Hematopoietic multipotent progenitor cell treated with erythropoietin and hydrocortisone succinate and interleukin-3 and kit ligand, for 6 days (in vitro differentiated cells): ENCODE results near the gene PDZRN3.

ENCODE experiments used
- DNase-seq: peaks from one replicate; pipeline ENCODE4 v3.0.0-alpha.2; 2015

Gene PDZRN3

DNA sequence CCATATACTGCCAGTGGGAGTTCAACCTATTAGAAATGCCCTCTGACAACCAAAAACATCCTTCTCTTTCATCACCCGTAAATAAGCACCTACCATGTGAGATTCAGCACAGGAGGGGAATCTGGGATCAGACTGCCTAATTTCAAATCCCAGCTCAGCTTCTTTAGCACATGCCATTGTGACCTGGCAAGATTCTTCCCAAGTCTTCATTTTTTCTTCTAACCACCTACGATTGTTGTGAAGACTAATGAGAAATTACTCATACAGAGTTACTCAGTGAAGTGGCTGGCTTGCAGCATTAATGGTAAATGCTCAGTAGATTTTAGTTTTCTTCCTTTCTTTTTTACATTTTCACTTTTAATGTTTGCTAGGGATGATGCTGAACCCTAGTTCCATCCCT, 176.7 kb downstream of the PDZRN3 start:
- no peak for DNase-seq

DNA sequence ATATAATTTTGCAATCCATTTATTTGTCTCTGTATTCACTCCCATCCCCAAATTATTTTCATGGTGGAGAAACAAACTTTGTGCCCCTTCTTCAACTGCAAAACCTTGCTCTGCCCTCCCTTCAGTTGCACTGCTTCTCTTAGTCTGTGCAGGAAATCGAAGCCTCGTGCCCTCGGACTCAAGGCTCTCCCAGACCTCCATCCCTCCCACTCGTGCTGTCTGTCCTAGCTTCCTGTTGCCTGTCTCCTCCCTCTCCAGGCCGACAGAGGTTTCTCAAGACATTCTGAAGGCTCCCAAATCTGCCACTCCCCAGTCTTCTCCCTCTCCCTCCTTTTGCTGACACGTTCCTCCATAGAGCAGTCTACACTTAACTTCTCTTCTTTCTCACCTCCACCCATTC, 177.6 kb downstream of the PDZRN3 start:
- no peak for DNase-seq

DNA sequence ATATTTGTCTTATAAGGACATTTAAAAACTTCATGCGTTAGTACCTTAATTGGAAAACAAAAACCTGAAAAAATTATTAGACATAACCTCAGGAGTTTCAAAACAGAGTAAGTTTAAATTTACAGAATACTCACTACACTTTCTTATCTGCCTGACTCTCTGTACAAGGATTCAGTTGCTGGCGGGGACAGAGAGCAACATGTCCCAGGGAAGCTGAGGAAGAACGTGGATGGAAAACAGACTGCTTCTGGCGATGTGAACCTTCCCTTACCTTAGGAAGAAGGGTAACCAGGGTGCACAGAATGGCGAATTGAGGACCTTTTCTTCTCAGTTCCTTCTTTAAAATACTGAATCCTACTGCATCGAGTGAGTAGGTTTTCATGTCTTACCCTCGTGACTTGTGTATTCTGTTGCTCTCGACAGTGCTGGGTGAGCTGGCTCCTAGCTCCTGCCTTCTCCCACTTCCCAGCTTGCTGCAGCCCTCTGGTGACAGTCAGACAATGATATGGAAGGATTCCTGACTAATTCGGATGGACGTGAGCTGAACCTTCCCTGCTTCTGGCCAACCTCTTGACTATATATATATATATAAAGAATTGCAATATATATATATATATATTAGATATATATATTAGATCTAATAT, 178.2 kb downstream of the PDZRN3 start:
- DNase-seq = no peak

DNA sequence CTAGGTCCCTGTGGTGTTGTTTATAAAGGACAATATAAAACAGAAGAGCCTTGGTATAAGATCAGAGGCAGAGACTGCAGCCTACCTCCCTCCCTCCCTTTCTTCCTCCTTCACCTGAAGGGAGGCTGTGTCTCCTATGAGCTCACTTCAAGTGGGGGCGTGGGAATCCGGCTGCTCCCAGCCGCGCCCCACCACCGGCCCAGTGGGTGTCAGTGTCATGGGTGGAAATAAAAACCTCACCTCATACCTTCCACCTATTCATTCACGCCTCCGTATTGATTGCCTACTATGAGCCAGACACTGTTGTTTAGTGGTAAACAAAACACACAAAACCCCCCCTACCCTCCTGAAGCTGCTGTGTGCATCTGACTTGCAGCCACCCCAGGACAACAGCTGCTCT, 181.9 kb downstream of the PDZRN3 start:
- no peak for DNase-seq

DNA sequence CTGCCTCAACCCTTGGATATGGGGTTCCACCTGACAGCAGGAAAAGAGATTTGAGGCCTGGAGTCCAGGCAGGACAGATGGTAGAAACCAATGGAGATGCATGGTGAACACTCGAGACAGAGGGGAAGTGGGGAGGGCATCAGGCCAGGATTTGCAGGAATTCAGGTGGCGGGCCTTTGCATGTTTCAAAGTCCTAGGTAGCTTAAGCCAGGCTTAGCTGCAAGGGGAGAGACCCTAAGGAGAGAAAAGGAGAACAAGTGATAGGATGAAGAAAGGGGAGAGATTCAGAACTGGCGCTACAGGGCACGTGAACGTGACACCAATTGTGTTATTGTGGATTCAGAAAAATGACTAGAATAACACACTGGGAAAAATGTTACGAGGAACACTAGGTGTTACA, 182.6 kb downstream of the PDZRN3 start:
- no peak for DNase-seq

DNA sequence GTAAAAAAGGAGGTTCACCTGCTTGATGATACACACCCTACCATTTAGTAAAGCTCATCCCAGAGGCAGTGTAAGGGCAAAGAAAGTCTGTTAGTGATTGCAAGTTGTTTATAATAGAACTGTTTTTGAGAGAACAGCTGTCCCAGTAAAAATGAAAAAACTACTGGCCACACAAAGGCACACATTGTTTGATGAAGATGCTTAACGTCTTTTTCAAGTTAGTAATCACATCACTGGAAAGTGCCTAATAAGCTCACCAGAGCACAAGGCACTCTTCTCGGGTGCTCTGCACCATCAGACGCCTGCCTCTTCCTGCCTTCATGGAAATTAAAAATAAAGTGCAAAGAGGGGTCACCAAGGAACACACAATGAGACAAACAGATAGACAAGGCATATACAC, 186.9 kb downstream of the PDZRN3 start:
- DNase-seq = no peak

DNA sequence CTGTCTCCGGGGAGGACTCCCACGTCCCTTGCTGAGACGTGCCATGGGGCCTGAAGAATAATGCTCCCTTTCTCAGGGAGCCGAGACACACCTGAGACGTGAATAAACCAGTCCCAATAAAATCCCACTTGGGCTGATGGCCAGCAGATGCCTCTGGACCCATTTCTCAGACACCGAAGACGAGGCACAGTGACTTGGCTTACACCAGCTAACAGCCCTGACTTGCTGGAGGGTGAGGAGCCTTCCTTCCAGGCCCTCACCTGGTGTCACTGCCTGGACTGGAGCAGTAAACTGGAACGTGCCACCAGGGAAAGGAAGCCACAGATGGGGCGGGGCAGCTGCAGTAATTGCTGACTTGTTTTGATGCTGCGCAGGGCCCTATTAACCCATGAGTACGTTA, 189.7 kb downstream of the PDZRN3 start:
- DNase-seq = no peak

DNA sequence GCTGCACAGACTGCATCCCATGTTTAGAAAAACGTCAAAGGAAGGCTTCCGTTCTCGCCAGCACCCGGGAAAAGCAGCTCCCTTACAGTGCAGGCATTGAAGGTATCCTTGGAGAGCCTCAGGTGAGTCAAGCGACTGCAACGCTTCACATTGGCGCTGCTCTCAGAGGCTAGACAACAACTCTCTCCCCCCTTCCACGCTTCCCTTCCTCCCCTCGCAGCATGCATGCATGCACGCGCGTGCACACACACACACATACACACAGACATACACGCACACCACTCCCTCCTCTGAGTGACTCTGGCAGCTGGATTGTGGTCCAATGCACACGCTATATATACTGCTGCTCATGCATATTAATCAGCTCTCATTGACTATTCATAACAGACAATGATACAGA, 191.1 kb downstream of the PDZRN3 start:
- DNase-seq = no peak

DNA sequence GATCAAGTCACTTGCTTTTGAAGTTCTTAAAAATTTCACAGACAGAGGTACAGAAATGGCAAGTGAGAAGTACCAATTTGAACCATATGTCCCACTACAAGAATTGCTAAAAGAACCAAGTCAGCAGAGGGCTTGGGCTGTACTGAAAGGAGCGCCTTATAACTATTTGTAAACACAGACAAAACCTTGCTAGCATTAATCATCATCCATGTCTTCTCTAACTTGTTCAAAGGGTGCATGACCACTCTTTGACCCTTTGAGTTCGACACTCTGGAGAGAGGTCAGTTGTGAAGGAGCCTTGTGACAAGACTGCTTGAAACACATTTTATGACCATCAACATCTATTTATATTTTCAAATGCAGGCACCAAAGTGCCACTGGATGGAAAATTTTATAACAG, 191.7 kb downstream of the PDZRN3 start:
- no peak for DNase-seq

DNA sequence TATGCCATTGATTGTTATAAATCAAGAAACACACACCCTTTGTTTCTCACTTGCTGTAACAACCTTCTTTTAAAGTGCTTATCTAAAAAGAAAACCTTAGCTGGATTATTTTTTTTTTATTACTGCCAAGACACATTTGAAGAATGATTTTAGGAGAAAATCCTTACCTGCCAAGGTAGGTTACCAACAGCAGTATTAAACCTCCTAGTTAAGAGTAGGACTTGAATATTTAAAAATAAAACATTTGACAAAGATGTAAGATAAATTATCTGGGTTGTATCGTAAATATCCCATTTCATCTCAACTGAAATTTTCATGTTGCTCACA, 192.1 kb downstream of the PDZRN3 start:
- no peak for DNase-seq

DNA sequence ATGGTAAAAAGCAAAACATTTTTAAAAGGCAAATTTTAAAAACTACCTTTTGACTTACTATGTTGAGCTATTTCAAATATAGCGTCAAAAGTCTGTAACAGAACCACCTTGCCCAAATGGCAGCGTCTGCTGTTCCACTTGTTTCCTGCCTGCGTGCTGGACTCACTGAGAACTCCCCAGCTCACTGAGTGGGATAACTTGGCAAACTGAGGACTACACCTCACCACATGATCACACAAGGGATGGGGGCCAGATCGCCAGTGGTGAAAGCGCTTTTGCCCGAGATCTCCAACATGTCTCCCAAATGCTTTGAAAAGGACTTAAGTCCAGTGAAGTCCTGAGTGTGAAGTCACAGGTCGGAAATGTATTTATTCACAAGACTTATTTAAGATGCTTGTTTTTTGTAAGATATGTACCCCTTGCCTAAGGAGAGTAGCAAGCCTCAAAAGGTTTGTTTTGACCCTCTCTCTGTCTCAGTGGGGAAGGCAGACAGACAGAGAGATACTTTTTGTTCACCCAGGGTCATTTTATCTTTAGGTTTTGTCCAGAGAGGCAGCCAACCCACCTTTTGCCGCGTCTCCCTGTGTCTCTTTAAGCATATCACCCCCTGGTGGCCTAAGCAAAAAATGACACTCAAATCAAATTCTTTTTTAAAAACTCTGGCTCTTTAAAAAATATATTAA, 192.6 kb downstream of the PDZRN3 start:
- peak; percentile 77 for DNase-seq

DNA sequence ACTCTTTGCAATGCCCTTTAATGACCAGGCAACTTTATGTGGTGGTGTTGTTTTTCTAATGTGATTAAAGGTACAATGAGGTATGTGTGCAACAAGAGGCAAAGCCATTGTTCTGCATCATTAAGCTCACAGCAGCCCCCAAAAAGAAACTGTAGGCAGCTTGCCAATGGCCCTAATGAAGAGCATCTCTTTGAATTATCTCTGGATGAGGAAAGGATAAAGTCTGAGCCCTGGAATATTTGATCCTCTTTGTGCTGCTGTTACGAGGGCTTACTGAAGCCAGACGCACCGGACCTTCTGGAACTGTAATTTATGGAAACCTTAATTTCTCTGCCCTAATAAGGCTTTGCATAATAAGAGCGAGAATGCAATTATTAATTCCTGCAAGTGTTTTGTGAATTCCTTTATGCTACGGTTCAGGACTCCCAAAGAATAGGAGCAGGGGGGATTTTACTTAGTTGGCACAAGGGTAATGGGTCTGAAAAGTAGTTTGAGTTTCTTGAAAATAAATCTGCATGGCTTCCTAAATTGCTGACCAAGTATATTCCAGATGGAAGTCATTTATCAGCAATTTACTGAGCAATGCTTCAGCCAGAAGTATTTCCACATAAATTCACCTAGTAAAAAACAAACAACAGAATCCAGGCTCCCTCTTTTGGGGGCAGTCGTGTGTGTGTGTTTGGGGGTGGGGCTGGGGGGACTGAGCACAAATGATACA, 193.4 kb downstream of the PDZRN3 start:
- DNase-seq = no peak

DNA sequence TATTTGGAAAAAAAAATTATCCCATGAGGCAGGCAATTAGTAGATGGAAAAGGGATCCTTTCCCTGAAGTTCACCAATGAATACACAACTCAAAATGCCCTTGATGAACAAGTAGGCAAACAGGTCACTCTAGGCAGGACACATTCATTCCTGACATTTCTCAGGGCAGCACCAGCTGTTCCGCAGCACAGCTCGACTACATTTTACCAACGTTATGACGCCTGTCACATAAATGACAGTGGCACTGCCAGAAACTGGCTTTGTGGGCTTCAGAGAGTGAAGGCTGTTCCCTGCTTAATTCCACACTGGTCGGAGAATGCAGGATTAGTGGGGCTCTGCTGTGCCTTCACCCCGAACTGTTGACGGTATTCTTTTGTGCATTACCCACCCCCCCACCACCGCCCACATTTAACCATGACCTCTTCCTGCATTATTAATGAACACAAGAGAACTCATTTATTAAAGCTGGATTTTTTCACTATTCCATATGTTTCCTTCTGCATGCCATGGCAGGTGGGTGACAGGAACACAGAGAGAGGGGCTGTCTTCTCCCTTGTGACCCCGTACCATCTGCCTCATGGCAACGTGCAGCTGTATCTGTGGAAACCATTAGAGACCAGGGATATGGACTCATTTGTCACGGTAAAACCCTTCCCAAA, 197.6 kb downstream of the PDZRN3 start:
- no peak for DNase-seq

DNA sequence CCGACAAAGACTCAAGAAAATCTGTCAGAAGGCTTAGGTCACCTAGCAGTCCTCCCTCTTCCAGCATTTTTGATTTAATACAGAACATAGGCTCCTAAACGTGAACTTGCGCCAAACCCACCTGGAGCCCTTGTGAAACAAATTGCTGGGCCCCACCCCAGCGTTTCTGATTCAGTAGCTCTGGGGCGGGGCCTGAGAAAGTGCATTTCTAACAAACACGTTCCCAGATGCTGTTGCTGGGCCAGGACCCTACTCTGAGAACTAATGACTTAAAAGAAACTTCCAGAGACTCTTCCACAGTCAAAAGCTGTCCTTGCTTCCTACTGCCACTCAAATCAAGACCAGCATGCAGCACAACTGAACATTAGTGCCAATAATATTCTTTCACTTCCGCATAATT, 198.1 kb downstream of the PDZRN3 start:
- DNase-seq = no peak

DNA sequence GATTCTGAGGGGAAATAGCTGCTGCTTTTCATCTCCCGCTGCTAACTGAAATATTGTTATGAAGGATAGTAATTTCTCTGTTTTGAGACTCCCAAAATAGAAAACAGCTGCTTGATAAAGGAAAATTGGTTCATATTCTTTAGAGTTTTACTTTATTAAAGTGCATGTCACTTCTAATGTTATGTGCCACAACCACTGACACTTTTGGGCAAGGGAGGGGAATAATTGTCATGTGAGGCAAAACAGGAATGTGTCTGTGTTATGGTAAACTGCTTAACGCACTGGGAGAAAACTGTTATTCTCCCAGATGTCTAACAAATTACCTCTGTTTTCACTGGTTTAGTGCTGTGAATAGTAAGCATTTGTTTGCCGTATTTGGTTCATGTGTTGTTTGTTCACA, 201.6 kb downstream of the PDZRN3 start:
- DNase-seq = no peak

DNA sequence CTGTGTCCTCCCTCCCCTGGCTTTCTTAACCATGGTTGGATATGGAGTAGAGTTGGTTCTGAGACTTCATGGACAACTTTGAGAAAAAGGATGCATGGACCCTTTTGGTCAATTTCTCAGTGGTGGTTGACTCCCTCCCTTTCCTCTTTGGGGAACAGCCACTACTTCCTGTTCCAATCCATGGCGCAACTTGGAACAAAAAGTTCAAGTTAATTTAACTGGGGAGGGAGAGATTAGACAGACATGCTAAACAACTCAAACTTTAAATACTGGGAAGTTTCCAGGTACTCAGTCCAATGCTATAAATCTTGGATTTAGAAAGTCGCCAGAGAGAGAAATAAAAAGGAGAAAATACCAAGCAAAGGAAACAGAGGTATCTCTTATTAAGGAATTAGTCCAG, 202.2 kb downstream of the PDZRN3 start:
- no peak for DNase-seq

DNA sequence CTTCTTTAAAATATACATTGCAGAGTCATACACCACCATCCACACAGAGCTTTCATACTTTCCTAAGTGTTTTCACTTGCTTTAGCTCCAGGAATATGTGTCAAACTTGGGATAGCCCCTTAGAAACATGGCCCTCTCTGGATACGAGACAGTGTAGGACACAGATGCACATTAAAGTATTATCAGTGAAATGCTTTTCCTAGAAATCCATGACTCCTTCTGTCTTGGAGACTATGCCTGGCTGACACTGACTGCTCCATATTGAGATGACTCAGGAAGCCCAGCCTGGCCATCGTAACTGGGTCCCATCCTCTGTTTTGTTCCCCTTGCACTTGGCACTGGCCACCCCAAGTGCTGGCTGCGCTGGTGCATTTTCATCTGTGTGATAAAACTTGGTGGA, 204.8 kb downstream of the PDZRN3 start:
- no peak for DNase-seq

DNA sequence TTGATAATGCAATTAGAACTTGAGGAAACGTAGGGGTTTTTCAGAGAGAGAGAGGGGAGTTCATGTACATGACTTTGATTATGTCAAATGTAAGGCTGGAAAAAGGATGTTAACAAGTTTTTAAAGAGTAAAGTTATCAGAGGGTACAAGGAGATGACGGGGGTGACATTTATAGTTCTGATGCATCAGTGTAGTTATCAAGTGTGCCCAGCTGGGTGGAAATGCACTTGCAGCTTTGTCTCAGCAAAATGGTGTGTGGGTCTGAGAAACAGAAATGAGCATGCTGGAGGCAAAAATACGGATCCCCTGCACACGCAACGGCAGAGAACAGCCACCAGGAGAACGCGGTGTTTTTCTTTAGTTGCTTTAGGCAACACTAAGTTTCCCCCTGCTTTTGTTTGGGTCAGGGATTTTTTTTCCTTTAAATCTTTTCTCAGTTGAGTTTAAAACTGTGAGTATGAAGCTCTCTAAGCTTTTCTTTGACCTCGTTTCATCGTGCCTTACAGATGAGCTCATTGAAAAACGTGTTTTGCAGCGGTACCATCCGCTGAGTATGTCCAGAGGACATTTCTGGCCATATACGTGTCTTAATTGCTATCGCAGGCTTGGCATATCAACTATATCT, 205.4 kb downstream of the PDZRN3 start:
- no peak for DNase-seq

DNA sequence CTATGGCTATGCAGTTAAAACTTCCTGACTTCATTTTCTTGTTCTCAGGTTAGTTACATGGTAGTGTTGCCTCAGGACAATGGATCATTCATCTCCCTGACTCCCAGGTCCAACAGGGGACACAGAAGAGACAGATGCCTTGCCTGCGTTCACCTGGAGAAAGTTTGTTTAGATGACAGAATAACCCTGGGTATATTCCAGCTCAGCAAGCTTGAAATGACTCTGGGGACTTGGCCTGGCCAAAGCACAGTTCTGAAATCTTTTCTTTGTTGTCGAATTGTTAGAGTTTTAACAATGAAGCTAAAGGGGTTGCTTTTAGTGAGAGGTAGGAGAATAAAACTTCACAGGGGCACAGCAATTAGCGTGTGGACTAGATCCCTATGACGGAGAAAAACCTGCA, 206.1 kb downstream of the PDZRN3 start:
- no peak for DNase-seq

DNA sequence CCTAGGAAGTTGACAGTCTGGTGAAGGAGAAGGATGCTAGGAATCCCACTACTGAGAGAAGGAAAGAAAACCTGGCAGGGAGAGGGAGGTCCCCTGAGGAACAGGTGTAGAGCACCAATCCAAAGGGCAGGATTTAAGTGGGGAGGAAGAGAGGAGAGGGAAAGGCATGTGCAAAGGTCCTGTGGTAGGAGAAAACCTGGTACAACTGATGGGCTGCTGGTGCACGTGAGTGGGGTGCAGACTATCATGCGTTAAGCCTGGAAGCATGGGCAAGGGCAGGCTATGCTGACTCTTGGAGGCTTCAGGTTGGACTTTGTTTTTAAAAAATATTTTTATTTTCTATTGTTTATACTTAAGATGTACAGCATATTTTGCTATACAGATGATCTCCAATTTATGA, 209.6 kb downstream of the PDZRN3 start:
- no peak for DNase-seq

DNA sequence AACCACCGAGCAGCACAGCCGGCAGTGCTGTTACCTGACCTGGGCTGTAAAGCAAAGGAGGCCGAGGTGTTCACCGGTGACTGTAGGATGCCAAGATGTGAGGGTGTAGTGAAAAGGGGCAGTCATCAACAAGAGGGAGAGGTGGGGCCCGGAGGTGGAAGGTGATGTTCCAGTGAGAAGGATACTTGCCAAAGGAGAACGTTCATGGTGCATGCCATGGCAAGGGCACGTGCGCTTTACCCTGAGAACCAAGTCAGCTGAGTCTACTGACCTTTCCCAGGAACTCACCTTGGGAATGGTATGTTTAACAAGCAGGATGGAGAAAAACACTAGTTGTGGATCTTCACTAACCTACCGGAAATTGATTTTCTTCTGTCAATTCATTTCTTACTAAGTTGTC, 211.1 kb downstream of the PDZRN3 start:
- no peak for DNase-seq

DNA sequence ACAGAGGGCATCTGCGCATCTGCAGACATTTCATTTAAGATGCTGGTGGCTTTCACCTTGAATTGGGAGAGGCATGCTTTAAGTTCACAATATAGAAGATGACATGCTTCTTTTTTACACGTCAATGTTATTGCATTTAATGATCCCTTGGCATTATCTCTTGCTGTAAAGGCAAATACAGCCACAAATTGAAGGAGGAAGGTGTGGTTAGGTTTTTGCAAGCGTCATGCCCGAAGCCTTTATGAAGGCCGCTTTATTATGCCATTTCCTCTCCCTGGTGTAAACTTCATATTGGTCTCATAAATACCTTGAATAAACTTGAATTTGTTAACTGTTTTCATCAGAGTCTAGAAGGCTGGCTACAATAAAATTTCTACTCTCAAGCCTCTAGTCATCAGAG, 212.7 kb downstream of the PDZRN3 start:
- DNase-seq = no peak

DNA sequence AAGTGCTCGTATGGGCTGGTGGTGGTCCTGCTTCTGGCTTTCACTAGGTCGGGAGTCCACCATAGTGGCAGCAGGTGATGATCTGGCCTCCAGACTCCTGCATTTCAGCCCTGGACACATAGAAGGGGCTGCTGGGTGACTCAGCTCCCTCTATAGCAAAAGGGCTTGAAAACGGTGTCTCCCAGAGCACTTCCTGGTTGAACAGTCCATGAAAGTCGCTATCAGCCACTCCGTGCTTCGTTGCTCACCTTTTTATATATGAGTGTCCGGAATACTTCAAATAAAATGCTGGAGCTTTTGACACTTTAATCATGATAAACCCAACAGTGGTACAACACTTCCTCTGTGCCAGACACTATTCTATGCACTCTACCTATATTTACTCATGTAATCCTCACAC, 213.2 kb downstream of the PDZRN3 start:
- no peak for DNase-seq
